Osteoblast (primary cell): ENCODE measurements around the gene ZSCAN5C. TPM values are rescaled to one million over a fixed set of nuclear protein-coding genes. Genes with fewer than 3 reads are reported as not detected.

Source experiments
- DNase-seq: peaks from one replicate; pipeline ENCODE4 v3.0.0; 2011; ENCODE audit warnings: low spot score, mixed read lengths; ENCODE audit not compliant: insufficient read length; ENCODE audit errors: missing footprints
- H2AFZ ChIP-seq: 2 replicates; pipeline ENCODE4 v1.6.0; 2011; ENCODE audit warnings: mild to moderate bottlenecking, low read length
- H3K27ac ChIP-seq: 2 replicates; pipeline ENCODE4 v1.5.1; 2011; ENCODE audit warnings: mild to moderate bottlenecking, low read depth, low read length, moderate library complexity
- H3K27me3 ChIP-seq: 2 replicates; pipeline ENCODE4 v1.6.0; 2012; ENCODE audit warnings: mild to moderate bottlenecking, control low read depth, inconsistent platforms, low read length, moderate library complexity; ENCODE audit not compliant: insufficient read depth
- H3K36me3 ChIP-seq: 2 replicates; pipeline ENCODE4 v1.5.1; 2011; ENCODE audit warnings: mild to moderate bottlenecking, low read length, control low read depth, moderate library complexity; ENCODE audit not compliant: insufficient read depth
- H3K4me1 ChIP-seq: 2 replicates; pipeline ENCODE4 v1.5.1; 2011; ENCODE audit warnings: mild to moderate bottlenecking, low read length, control low read depth, moderate library complexity; ENCODE audit not compliant: insufficient read depth
- H3K4me2 ChIP-seq: 2 replicates; pipeline ENCODE4 v1.6.0; 2011; ENCODE audit warnings: mild to moderate bottlenecking, low read length; ENCODE audit not compliant: insufficient read depth
- H3K4me3 ChIP-seq: fragments of 200-600 bp; sonication (generic); 3 replicates; pipeline ENCODE4 v1.5.1; 2012; ENCODE audit warnings: mild to moderate bottlenecking, low read length, inconsistent platforms; ENCODE audit not compliant: insufficient read depth
- H3K79me2 ChIP-seq: 2 replicates; pipeline ENCODE4 v1.6.0; 2012; ENCODE audit warnings: mild to moderate bottlenecking, low read length, control low read depth, inconsistent platforms; ENCODE audit not compliant: insufficient read depth
- H3K9me3 ChIP-seq: 2 replicates; pipeline ENCODE4 v1.5.1; 2011; ENCODE audit warnings: low read depth, low read length, control low read depth
- H4K20me1 ChIP-seq: 2 replicates; pipeline ENCODE4 v1.6.0; 2012; ENCODE audit warnings: mild to moderate bottlenecking, low read length, control low read depth; ENCODE audit not compliant: insufficient read depth
- total RNA-seq: library from RNA; depleted of rRNA; stranded (reverse); fragments of >200 nt; gene quantifications from 2 replicates; pipeline ENCODE4 v1.2.3, GENCODE V29; 2012
- TF ChIP-seq, protein P1 (sequence below): IDR thresholded peaks from 2 replicates; pipeline ENCODE4 v1.5.1; 2011; ENCODE audit warnings: mild to moderate bottlenecking, low read depth, low read length, moderate library complexity; ENCODE audit errors: extremely low read depth

Gene ZSCAN5C
- total RNA-seq, 1 donor: not detected

DNA sequence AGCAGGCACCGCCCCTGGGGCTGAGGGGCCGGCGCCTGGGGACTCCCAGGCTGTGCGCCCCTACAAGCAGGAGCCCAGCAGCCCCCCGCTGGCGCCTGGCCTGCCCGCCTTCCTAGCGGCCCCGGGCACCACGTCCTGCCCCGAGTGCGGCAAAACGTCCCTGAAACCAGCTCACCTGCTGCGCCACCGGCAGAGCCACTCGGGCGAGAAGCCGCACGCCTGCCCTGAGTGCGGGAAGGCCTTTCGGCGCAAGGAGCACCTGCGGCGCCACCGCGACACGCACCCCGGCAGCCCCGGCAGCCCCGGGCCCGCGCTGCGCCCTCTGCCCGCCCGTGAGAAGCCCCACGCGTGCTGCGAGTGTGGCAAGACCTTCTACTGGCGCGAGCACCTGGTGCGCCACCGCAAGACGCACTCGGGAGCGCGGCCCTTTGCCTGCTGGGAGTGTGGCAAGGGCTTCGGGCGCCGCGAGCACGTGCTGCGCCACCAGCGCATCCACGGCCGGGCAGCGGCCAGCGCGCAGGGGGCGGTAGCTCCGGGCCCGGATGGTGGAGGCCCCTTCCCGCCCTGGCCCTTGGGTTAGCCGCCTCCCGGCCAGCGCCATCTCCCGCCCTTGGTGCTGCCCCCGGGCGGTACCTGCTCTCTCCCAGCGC lies 42.3 kb upstream of the ZSCAN5C start:
- no peak for DNase-seq
- H3K9me3 ChIP-seq: no peaks in the 10 kb centered on the region
- no peak overlapping the region for H2AFZ ChIP-seq
- TF ChIP-seq, protein P1, sequence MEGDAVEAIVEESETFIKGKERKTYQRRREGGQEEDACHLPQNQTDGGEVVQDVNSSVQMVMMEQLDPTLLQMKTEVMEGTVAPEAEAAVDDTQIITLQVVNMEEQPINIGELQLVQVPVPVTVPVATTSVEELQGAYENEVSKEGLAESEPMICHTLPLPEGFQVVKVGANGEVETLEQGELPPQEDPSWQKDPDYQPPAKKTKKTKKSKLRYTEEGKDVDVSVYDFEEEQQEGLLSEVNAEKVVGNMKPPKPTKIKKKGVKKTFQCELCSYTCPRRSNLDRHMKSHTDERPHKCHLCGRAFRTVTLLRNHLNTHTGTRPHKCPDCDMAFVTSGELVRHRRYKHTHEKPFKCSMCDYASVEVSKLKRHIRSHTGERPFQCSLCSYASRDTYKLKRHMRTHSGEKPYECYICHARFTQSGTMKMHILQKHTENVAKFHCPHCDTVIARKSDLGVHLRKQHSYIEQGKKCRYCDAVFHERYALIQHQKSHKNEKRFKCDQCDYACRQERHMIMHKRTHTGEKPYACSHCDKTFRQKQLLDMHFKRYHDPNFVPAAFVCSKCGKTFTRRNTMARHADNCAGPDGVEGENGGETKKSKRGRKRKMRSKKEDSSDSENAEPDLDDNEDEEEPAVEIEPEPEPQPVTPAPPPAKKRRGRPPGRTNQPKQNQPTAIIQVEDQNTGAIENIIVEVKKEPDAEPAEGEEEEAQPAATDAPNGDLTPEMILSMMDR: no peak
- H3K79me2 ChIP-seq: no peaks in the 10 kb centered on the region
- peaks cover 20% of the 10 kb centered on the region for H3K36me3 ChIP-seq
- no peaks in the 10 kb centered on the region for H3K27me3 ChIP-seq
- H3K4me1 ChIP-seq: no peaks in the 10 kb centered on the region
- no peak overlapping the region for H3K4me2 ChIP-seq
- no peak overlapping the region for H3K4me3 ChIP-seq
- no peaks in the 10 kb centered on the region for H4K20me1 ChIP-seq
- no peak overlapping the region for H3K27ac ChIP-seq

DNA sequence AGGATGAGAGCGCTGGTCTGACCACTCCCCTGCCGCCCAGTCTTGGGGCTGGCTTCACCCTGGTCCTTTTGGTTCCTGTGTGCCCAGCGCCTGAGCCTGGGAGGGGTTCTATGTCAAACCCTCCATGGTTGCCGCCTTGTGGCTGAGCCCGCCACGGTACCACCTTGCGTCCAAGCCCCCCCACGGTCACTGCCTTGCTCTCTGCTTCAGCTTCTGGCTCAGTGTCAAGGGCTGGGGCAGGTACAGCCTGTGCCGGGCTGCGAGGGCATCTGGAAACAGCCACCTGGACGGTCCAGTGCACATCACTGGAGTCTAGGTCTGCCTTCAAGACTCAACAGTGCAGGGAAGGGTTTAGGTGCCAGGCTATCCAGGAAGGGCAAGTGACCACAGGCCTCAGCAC lies 40.5 kb upstream of the ZSCAN5C start:
- no peak overlapping the region for H3K27ac ChIP-seq
- no peaks in the 10 kb centered on the region for H3K4me1 ChIP-seq
- H3K9me3 ChIP-seq: no peaks in the 10 kb centered on the region
- no peaks in the 10 kb centered on the region for H3K79me2 ChIP-seq
- H2AFZ ChIP-seq: no peak overlapping the region
- TF ChIP-seq, protein P1: no peak
- DNase-seq: no peak
- H3K27me3 ChIP-seq: no peaks in the 10 kb centered on the region
- H4K20me1 ChIP-seq: no peaks in the 10 kb centered on the region
- H3K36me3 ChIP-seq: peaks cover 16% of the 10 kb centered on the region
- no peak overlapping the region for H3K4me2 ChIP-seq
- no peak overlapping the region for H3K4me3 ChIP-seq

DNA sequence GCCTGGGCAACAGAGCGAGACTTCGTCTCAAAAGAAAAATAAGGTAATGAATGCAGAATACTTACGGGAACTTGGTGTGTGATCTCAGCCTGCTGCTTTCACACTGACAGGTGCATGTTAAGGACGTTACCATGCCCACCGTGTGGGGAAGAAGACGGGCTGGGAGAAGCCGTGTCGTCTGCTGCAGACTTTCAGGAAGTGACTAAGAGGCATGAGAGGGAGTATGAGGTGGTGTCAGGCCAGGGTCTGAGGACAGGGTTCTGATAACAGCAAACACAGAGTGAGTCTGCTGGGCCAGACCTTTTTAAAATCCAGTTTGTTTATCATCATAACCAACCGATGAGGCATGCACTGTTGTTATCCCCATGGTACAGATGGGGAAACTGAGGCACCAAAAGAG lies 39.8 kb upstream of the ZSCAN5C start:
- Histone ChIP-seq H4K20me1 (no peaks in the 10 kb centered on the region), H3K4me2 (no peak overlapping the region), H3K79me2 (no peaks in the 10 kb centered on the region), H2AFZ (no peak overlapping the region), H3K4me1 (no peaks in the 10 kb centered on the region), H3K27me3 (no peaks in the 10 kb centered on the region), H3K36me3 (peaks cover 16% of the 10 kb centered on the region), H3K27ac (no peak overlapping the region), H3K9me3 (no peaks in the 10 kb centered on the region), H3K4me3 (no peak overlapping the region)
- DNase-seq: peak; percentile 88
- TF ChIP-seq, protein P1: no peak

DNA sequence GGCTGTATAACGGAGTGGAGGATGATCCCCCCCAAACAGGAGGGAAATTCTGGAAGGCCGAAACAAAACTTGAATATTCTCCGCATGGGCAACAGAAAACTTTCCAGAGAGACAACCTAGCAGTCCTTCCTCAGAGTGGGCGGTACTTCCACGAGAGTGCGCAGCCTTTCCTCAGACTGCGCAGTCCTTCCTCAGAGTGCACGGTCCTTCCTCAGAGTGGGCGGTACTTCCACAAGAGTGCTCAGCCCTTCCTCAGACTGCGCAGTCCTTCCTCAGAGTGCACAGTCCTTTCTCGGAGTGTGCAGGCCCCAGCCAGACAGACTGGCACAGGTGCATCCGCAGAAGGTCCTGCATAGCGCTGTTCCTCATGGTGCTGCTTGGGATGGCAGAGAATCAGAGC lies 39.0 kb upstream of the ZSCAN5C start:
- no peak overlapping the region for H3K4me2 ChIP-seq
- H2AFZ ChIP-seq: no peak overlapping the region
- H3K79me2 ChIP-seq: no peaks in the 10 kb centered on the region
- no peaks in the 10 kb centered on the region for H3K4me1 ChIP-seq
- no peak overlapping the region for H3K4me3 ChIP-seq
- H4K20me1 ChIP-seq: no peaks in the 10 kb centered on the region
- DNase-seq: no peak
- TF ChIP-seq, protein P1: no peak
- H3K9me3 ChIP-seq: no peaks in the 10 kb centered on the region
- H3K27ac ChIP-seq: no peak overlapping the region
- H3K27me3 ChIP-seq: no peaks in the 10 kb centered on the region
- peaks cover 16% of the 10 kb centered on the region for H3K36me3 ChIP-seq
